Peyer's patch (tissue), 4 donors: Measurements from ENCODE around the gene APOBEC3F.
"Not testable (repeated sequence)": the region's sequence is repeated elsewhere in the genome, so short reads cannot be mapped to it uniquely, and the experiment has no call there.

Experiments used
- POLR2A ChIP-seq, 2 donors: fragments of 450-650 bp; IDR thresholded peaks; one replicate each; pipeline ENCODE4 v1.5.1; 2017; ENCODE audit warnings: antibody characterized with exemption in 2 of 2, mild to moderate bottlenecking in 2 of 2, moderate library complexity in 2 of 2
- TF ChIP-seq, protein P1 (sequence below), 6 experiments: fragments of 450-650 bp in 4 of 6; fragments of 200-600 bp in 2 of 6; sonication (generic) in 1 of 6; IDR thresholded peaks; one replicate each; pipeline ENCODE4 v1.5.1; 2017 to 2019; ENCODE audit warnings: antibody characterized with exemption in 6 of 6, mild to moderate bottlenecking in 3 of 6, moderate library complexity in 1 of 6

DNA sequence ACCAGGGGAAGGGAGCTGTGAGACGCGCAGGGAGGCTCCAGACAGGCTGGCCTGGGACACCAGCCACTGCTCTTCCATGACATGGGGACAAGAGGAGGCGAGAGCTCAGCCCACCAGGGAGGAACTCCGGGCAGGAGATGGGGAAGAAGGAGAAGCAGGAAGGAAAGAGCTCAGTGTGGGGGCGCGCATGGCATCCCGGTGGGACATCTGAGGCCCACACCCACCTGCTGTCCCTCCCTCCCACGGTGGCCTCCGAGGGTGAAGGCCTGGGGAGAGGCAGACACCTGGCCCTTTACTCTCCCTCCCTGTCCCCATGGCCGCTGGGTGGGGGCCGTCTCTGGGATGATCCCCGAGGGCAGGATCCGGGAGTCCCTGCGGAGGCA is 518 bp upstream of the APOBEC3F start:
- TF ChIP-seq, protein P1, sequence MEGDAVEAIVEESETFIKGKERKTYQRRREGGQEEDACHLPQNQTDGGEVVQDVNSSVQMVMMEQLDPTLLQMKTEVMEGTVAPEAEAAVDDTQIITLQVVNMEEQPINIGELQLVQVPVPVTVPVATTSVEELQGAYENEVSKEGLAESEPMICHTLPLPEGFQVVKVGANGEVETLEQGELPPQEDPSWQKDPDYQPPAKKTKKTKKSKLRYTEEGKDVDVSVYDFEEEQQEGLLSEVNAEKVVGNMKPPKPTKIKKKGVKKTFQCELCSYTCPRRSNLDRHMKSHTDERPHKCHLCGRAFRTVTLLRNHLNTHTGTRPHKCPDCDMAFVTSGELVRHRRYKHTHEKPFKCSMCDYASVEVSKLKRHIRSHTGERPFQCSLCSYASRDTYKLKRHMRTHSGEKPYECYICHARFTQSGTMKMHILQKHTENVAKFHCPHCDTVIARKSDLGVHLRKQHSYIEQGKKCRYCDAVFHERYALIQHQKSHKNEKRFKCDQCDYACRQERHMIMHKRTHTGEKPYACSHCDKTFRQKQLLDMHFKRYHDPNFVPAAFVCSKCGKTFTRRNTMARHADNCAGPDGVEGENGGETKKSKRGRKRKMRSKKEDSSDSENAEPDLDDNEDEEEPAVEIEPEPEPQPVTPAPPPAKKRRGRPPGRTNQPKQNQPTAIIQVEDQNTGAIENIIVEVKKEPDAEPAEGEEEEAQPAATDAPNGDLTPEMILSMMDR (IDR thresholded peaks at IDR 0.05), result not testable (repeated sequence)
- not testable (repeated sequence) for TF ChIP-seq POLR2A (IDR thresholded peaks at IDR 0.05)
